GM18517 (cell line): ENCODE measurements around the gene USP9X.
"Not testable (repeated sequence)": the region's sequence is repeated elsewhere in the genome, so short reads cannot be mapped to it uniquely, and the experiment has no call there.

ENCODE experiments used
- ATAC-seq: cut with Tn5 transposase; IDR thresholded peaks from one replicate; pipeline ENCODE4 v1.9.1; 2021; ENCODE audit warnings: mild to moderate bottlenecking, moderate library complexity; ENCODE audit not compliant: unreplicated experiment

The USP9X gene

DNA sequence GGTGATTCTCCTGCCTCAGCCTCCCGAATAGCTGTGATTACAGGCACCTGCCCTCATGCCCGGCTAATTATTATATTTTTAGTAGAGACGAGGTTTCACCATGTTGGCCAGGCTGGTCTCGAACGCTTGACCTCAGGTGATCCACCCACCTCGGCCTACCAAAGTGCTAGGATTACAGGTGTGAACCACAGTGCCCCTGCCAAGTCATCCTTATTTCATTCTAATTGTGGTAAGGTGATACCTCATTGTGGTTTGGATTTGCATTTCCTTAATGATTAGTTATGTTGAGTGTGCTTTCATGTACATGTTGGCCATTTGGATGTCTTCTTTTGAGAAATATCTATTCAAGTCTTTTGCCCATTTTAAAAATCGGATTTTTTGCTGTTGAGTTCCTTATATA, 93.0 kb downstream of the USP9X start:
- no peak for ATAC-seq

DNA sequence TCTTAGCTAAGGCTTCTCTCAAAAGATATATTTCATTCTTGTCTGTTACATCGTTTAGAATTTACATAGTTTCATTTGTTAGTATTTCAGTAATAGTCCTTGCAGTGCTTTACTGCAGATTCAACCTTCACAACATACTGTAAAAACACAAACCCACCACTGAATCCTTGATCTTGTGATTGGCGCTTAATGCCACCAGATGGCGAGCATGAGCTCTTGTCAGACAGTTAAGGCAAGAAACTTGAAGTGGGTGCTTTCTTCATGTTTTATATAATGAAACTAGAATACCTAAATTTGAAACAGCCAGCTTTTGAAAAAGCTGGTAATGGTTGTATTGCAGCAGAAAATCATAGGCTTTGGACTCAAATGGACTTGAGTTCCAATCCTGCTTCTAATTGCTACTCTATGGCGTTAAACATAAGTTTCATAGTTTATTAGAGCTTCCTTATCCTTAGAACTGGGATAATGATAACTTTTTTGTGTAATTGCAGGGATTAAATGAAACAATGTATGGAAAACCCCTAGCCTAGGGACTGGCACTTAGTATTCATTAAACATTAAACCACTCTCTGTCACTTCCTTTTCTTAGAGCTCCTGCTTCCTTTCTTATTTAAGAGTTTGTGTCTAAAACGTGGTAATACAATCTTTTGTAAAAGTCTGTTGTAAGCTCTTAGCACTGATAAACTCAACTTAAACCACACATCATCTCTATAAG, 95.1 kb downstream of the USP9X start:
- peak; percentile 63 for ATAC-seq

DNA sequence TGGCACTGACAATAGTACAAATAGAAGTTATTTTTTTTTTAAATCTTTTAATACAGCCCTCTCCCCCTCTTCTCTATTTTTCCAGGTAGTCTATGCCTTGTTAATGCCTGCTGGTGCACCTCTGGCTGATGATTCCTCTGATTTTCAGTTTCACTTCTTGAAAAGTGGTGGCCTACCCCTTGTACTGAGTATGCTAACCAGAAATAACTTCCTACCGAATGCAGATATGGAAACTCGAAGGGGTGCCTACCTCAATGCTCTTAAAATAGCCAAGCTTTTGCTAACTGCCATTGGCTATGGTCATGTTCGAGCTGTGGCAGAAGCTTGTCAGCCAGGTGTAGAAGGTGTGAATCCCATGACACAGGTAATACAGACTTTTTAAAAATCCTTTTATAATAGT, 99.1 kb downstream of the USP9X start:
- peak; percentile 56 for ATAC-seq

DNA sequence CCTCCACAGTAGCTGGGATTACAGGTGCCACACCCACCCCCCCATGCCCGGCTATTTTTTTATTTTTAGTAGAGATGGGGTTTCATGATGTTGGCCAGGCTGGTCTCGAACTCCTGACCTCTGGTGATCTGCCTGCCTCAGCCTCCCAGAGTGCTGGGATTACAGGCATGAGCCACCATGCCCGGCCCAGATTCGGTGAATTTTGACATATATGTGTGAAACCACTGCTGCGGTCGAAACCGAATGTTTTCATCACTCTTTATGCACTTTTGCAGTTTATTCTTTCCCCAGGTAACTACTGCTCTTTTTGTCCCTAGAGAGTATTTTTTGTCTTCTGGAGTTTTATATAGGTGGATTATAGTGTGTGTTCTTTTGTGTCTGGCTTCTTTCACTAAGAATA, 101.7 kb downstream of the USP9X start:
- not testable (repeated sequence) for ATAC-seq

DNA sequence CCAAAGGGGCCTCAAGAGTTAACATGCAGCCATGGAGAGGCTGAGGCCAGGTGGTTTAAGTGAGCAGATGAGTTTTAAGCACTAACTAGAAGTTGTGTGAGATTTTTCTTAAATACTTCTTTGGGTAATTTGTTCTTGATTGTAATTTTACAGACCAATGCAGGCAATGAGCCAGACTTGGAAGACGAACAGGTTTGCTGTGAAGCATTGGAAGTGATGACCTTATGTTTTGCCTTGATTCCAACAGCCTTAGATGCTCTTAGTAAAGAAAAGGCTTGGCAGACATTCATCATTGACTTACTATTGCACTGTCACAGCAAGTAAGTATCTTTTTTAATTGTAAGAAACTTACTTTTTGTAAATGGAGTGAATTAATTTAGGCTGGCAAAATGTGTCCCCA, 103.9 kb downstream of the USP9X start:
- ATAC-seq, result no peak

DNA sequence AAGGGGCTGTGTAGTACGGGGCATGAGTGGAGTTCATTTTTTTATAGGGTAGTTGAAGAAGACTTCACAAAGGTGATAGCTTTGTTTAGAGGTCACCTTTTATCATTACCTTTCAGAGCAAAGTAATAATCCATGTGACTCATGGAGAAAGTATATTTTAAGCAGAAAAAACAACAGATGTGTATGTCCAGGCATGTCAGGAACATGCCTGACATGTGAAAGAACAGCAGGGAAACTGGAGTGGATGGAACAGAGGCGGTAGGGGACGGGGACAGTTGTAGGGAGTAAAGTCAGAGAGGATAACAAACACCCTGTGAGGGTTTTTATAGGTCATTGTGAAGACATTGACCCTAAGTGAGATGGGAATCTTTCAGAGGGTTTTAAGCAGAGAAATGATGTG, 107.6 kb downstream of the USP9X start:
- ATAC-seq, result no peak

DNA sequence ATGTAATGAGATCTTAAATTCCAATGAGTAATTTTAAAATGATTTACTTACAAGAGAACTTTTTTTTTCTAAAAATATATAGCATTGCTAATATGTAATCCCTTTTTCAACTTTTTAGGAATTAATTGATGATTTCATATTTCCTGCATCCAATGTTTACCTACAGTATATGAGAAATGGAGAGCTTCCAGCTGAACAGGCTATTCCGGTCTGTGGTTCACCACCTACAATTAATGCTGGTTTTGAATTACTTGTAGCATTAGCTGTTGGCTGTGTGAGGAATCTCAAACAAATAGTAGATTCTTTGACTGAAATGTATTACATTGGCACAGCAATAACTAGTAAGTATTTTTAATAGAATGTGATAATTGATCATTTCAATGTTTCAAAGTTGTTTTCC, 113.2 kb downstream of the USP9X start:
- ATAC-seq, result no peak

DNA sequence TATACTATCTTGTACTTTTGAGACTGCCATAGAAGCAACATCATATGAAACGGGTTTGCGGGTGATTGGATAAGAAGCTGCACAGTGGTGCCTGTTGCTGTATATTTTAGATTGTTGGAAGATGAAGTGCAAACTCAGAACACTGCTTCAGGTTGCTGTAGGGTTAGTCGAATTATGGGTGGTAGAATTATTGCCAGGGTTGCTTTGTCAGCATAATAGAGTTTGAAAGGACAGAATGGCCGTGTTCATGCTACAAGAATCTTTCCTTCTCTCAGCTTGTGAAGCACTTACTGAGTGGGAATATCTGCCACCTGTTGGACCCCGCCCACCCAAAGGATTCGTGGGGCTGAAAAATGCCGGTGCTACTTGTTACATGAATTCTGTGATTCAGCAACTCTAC, 115.5 kb downstream of the USP9X start:
- no peak for ATAC-seq

DNA sequence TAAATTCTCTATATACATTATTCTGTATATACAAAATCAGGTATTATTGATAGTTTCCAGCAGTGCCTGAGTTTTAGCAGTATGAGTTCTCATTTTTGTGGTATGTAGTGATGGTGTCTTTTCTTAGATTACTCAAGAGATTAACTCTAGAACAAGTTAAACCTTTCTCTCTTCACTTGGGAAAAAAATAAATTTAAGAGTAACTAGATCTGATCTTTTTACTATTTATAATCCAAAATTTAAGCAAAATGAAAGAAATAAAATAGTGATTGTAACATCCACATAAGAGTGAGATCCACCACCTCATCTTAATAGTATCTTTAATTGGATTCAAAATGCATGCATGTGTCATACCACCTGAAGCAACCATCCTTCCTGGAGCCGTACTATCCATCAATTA, 124.6 kb downstream of the USP9X start:
- ATAC-seq, result no peak

DNA sequence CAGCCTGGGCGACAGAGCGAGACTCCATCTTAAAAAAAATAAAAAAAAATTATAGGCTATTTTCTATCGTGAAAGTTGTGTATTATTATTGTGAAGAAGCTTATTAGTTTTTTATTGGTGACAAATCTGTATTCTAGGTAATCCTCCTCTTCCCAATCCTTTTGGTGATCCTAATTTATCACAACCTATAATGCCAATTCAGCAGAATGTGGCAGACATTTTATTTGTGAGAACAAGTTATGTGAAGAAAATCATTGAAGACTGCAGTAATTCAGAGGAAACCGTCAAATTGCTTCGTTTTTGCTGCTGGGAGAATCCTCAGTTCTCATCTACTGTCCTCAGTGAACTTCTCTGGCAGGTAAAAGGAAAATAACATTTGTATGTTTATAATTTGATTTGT, 139.4 kb downstream of the USP9X start:
- ATAC-seq, result no peak

DNA sequence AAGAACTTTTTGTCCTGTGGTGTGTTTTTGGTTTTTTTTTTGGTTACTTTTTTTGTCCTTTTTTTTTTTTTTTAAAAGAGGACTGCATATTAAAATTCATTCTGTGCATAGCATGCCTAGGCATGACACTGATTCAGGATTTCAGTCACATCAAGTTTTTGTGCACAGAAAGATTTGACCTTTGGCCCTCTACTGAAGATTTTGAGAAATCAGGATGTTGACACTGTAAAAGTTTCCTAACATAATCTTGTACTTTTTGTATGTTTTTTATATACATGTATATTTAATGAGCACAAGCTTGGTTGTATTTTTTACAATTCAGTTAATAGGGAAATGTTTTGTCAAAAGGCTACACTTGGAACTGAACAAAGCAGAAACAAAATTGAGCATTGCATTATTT, 148.7 kb downstream of the USP9X start:
- no peak for ATAC-seq

DNA sequence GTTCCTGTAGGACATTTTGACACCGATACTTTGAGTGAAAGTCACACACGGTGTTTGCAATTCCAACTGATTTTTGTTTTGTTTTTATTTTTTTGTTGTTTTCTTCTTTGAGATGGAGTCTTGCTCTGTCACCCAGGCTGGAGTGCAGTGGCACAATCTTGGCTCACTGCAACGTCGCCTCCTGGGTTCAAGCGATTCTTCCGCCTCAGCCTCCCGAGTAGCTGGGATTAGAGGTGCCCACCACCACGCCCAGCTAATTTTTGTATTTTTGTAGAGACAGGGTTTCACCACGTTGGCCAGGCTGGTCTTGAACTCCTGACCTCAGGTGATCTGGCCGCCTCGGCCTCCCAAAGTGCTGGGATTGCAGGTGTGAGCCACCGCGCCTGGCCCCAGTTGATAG, 149.2 kb downstream of the USP9X start:
- ATAC-seq, result not testable (repeated sequence)

DNA sequence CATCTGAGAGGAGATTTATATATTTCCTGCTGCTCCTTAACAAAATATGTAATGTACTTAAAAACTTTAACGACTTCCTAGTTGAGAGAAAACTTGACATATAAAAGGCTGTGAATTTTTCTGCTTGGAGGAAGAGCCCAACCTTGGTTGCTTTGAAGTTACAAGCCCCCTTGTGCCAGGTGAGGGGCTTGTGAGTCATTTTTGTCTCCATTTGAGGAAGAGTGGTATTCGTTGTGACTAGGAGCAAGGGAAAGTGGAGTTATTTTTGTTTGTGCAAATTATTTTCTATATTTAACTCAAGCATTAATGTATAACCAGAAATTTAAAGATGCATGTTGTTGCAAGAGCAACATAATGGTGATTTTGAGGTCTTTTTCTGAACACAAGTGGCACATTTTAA, 149.7 kb downstream of the USP9X start:
- no peak for ATAC-seq

DNA sequence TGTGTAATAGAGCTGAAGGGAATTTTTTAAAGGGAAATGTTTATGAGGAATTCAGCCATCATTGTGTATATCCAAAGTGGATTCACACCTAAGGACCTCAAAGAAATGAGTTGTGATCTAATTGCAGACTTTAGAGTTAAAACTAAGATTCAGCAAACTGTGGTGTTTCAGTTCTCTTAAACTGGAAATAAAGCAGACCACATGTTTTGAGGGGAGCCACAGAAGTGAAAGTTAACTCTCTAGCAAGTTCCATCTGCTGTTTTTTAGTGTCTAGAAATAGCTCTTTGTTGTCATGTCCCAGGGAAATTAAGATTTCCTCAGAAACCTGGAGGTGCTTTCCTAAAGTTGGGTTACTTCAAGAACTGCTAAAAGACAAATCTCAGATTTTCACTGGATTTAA, 151.4 kb downstream of the USP9X start:
- ATAC-seq, result peak; percentile 82

DNA sequence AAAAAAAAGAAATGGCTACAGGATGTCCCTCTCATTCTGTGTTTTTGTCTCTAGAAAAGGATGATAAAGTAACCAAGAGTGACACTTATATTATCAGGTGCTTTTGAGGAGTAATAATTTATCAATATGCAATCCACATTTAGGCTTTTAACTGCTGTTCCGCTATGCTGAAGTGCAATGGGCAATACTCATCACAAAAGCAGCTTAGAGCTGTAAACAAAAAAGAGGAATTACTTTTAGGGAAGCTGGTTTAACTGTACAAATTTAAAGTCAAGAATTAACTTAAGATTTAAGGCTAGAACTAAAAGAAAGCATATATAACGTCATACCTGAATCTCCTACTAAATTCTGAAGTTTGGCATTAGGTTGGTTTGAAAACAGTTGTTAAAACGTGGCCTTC, 155.3 kb downstream of the USP9X start:
- no peak for ATAC-seq

DNA sequence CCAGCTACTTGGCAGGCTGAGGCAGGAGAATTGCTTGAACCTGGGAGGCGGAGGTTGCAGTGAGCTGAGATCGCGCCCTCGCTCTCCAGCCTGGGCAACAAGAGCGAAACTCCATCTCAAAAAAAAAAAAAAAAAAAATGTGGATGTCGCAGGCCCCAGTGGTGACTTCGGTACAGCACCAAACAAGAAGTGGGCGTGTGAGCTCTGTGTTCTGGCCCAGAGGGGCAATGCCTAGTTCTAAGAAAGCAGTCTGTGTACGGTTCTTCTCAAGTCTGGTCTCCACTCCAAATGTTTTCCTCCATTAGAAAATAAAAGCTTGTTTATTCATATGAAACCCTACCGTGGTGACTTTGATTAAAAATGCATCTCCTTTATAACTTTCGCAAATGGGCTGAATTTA, 156.7 kb downstream of the USP9X start:
- ATAC-seq, result no peak

DNA sequence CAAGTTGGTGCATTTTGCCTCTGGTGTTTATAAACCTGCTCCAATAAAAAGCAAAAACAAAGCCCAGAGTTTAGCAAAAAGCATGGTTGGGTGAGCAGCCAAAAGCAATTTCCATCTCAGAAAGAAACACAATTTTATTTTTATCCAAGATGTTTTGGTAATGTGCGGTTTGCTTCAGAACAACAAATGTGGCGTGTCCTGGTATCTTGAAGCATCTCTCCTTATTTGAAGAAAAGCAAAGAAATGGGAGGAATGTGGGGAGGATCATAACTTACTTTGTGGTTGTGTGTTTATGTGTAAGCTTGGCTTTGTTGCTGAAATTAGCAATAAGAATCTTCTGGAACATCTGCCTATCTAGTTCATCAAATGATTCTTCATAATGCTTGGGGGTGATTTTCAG, 160.4 kb downstream of the USP9X start:
- no peak for ATAC-seq

DNA sequence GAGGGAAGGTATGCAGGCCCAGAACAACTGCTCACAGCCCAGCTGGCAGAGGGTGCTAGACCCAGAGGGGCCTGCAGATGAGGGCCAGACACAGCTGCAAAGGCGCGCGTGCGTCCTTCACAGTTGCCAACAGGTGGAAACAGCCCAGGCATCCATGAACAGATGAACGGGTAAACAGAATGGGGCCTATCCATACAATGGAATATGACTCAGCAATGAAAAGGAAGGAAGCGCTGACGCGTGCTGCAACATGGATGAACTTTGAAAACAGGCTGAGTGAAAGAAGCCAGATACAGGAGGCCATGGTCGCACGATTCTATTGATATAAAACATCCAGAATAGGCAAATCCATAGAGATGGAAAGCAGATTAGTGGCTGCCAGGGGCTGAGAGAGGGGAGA, 165.6 kb downstream of the USP9X start:
- no peak for ATAC-seq

DNA sequence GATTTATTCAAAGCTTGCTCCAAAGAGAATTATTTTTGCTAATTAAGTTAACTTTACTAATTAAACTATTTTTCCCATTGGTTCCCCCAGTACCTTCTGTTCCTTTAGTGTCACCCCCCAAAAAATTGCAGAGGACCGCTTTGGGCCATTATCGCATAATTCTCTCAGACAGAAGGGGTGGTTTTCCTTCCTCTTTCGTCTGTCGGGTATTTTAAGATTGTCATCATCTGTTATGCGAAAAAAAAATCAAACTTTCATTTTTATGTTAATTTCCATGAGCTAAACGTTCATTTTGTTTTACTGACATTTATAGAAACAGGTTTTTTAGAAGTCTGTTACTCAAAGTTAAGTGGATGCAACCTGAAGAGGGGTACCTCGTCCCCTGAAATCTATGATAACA, 172.6 kb downstream of the USP9X start:
- ATAC-seq, result no peak

DNA sequence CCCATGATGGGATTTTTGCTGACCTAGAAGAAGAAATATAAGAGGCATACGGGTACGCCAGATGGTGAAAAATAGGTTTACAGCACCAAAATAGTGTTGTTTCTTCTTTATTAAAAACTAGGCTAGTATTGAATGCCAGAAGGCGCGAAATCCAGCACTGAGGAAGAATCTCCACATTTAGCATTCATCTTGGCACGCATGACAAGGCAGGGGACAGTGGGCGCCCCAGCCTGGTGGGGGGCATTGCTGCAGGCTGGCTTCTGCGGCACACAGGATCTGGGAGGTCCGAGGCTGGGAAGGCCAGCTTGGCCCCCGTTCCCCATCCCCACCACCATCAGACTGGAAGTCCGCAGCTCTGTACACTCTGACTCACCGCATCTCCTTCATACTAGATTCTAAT, 173.0 kb downstream of the USP9X start:
- no peak for ATAC-seq

DNA sequence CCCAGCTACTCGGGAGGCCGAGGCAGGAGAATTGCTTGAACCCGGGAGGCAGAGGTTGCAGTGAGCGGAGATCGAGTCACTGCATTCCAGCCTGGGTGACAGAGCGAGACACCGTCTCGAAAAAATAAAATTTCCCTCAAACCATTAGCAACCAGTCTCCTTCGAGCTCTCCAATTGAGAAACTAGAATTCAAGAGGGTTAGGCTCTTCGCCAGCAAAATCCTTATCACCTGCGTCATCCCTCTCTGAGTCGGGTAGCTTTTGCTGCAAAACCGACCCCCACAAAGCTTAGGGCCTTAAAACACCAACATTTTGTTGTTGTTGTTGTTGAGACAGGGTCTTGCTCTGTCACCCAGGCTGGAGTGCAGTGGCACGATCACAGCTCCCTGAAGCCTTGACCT, 173.6 kb downstream of the USP9X start:
- ATAC-seq, result no peak

DNA sequence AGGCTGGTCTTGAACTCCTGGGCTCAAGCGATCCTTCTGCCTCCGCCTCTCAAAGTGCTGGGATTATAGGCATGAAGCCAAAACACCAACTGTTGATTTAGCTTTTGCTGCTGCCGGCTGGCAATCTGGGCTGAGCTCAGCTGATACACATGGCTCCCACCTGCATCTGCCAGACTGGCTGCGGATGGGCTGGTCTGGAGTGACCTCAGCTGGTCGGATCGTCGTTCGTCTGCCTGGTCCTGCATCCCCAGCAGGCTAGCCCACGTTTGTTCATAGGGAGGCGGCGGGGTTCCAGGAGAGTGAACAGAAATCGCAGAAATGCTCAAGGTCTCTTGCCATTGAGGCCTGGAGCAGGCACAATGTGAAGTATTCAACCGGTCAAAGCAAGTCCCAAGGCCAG, 174.3 kb downstream of the USP9X start:
- no peak for ATAC-seq

DNA sequence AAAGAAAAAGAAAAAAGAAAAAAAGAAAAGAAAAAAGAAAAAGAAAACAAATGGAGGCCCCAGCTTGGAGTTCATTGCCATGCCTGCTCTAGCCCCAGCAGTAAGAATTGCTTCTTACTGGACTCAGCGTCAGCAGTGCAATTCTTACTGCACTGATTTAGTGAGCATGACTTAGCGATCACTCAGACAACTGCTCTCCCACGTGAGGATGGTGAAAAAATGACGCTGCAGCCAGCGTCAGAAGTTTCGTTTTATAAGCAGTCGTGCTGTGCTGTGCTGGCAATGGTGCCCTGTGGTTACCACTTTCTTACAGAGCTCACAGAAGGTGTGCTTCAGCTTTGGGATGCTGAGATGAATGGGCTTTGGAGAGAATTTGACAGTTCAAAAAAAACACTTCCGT, 180.4 kb downstream of the USP9X start:
- ATAC-seq, result no peak
